IMR-90 (cell line): ENCODE data around the gene OSBP2. TPM values are rescaled to one million over a fixed set of nuclear protein-coding genes. Genes with fewer than 3 reads are reported as not detected.

ENCODE experiments used
- ATAC-seq: fragments of 200-7000 bp; cut with Tn5 transposase; 2 replicates; pipeline ENCODE4 v1.9.1; 2020; ENCODE audit warnings: low read depth, mild to moderate bottlenecking, moderate library complexity
- BruUV-seq: library from RNA; stranded (reverse); fragments of 400-500 nt; replicated peaks from 2 replicates; lab custom pipeline; 2021; lab: Mats Ljungman, UMichigan
- CTCF ChIA-PET: fragments of 300-600 bp; formaldehyde crosslinking; extraction: SDS; loops from one replicate; lab custom pipeline; 2021; ENCODE audit warnings: antibody characterized with exemption; lab: Yijun Ruan, JAX
- POLR2A ChIA-PET: fragments of 300-600 bp; sonication (Branson Sonifier 250); formaldehyde crosslinking; loops from one replicate; lab custom pipeline; 2022; ENCODE audit warnings: antibody characterized with exemption; ENCODE audit not compliant: unreplicated experiment; lab: Charles Lee
- DNase-seq: peaks from one replicate; pipeline ENCODE4 v3.0.0; 2013
- H2AFZ ChIP-seq: replicated peaks from 2 replicates; pipeline ENCODE3; 2013; ENCODE audit warnings: low read length, mild to moderate bottlenecking; ENCODE audit not compliant: poor library complexity
- H2AK5ac ChIP-seq: 2 replicates; pipeline ENCODE4 v1.6.1; 2013; ENCODE audit warnings: low read depth, low read length, inconsistent platforms
- H2AK9ac ChIP-seq: replicated peaks from 2 replicates; pipeline ENCODE3; 2013; ENCODE audit warnings: mild to moderate bottlenecking, low read depth, low read length, moderate library complexity; ENCODE audit not compliant: poor library complexity
- H2BK120ac ChIP-seq: 2 replicates; pipeline ENCODE4 v1.6.1; 2013; ENCODE audit warnings: low read depth, low read length, inconsistent platforms
- H2BK15ac ChIP-seq: 3 replicates; pipeline ENCODE4 v1.6.1; 2013; ENCODE audit warnings: low read depth, low read length, inconsistent platforms
- H2BK20ac ChIP-seq: 2 replicates; pipeline ENCODE4 v1.6.1; 2013; ENCODE audit warnings: low read depth, mild to moderate bottlenecking, inconsistent platforms, low read length, moderate library complexity
- H2BK5ac ChIP-seq: 2 replicates; pipeline ENCODE4 v1.6.1; 2013; ENCODE audit warnings: mild to moderate bottlenecking, low read depth, low read length, inconsistent platforms; ENCODE audit not compliant: poor library complexity, severe bottlenecking
- H3K14ac ChIP-seq: replicated peaks from 2 replicates; pipeline ENCODE4 v1.6.1; 2013; ENCODE audit warnings: low read depth, low read length, inconsistent platforms
- H3K18ac ChIP-seq: 2 replicates; pipeline ENCODE4 v1.6.1; 2013; ENCODE audit warnings: low read depth, low read length, control low read depth
- H3K23ac ChIP-seq: 2 replicates; pipeline ENCODE4 v1.6.1; 2013; ENCODE audit warnings: low read depth, low read length, inconsistent platforms
- H3K27ac ChIP-seq: 2 replicates; pipeline ENCODE4 v1.5.1; 2013; ENCODE audit warnings: mild to moderate bottlenecking, control low read depth, low read length; ENCODE audit not compliant: insufficient read depth
- H3K27me3 ChIP-seq: 2 replicates; pipeline ENCODE4 v1.6.1; 2013; ENCODE audit warnings: low read length; ENCODE audit not compliant: control insufficient read depth, insufficient read depth
- H3K36me3 ChIP-seq: 2 replicates; pipeline ENCODE4 v1.6.1; 2013; ENCODE audit warnings: low read length, mixed read lengths; ENCODE audit not compliant: control insufficient read depth, insufficient read depth
- H3K4ac ChIP-seq: 2 replicates; pipeline ENCODE4 v1.6.1; 2013; ENCODE audit warnings: low read depth, low read length, inconsistent platforms
- H3K4me1 ChIP-seq: 2 replicates; pipeline ENCODE4 v1.6.1; 2013; ENCODE audit warnings: low read length, mixed read lengths; ENCODE audit not compliant: control insufficient read depth, insufficient read depth
- H3K4me2 ChIP-seq: 2 replicates; pipeline ENCODE4 v1.6.1; 2013; ENCODE audit warnings: low read depth, mild to moderate bottlenecking, control low read depth, low read length, moderate library complexity
- H3K4me3 ChIP-seq: 2 replicates; pipeline ENCODE4 v1.5.1; 2013; ENCODE audit warnings: low read depth, mild to moderate bottlenecking, control low read depth, low read length, moderate library complexity; ENCODE audit not compliant: insufficient read depth
- H3K56ac ChIP-seq: 2 replicates; pipeline ENCODE4 v1.6.1; 2013; ENCODE audit warnings: low read length, inconsistent platforms; ENCODE audit not compliant: insufficient read depth; ENCODE audit errors: extremely low read depth
- H3K79me1 ChIP-seq, 2 experiments: 2 replicates each; pipeline ENCODE4 v1.6.1; 2013; ENCODE audit warnings: low read length in 2 of 2, inconsistent platforms in 1 of 2, low read depth in 1 of 2
- H3K9ac ChIP-seq: 2 replicates; pipeline ENCODE4 v1.6.1; 2013; ENCODE audit warnings: low read depth, low read length, control low read depth
- H3K9me1 ChIP-seq: 2 replicates; pipeline ENCODE4 v1.6.1; 2013; ENCODE audit warnings: low read length, inconsistent platforms; ENCODE audit not compliant: insufficient read depth
- H3K9me3 ChIP-seq: 2 replicates; pipeline ENCODE4 v1.6.1; 2013; ENCODE audit warnings: low read length; ENCODE audit not compliant: control insufficient read depth, insufficient read depth
- H4K20me1 ChIP-seq: 2 replicates; pipeline ENCODE4 v1.6.1; 2013; ENCODE audit warnings: low read length, inconsistent platforms; ENCODE audit not compliant: insufficient read depth
- H4K5ac ChIP-seq: 2 replicates; pipeline ENCODE4 v1.6.1; 2013; ENCODE audit warnings: mild to moderate bottlenecking, low read depth, low read length, control low read depth
- H4K8ac ChIP-seq, 2 experiments: 2 replicates each; pipeline ENCODE4 v1.6.1; 2013; ENCODE audit warnings: low read depth in 2 of 2, low read length in 2 of 2, control low read depth in 1 of 2, inconsistent platforms in 1 of 2
- H4K91ac ChIP-seq: 2 replicates; pipeline ENCODE4 v1.6.1; 2013; ENCODE audit warnings: low read depth, low read length, inconsistent platforms; ENCODE audit not compliant: insufficient read depth
- CHD1 ChIP-seq: IDR thresholded peaks from 2 replicates; pipeline ENCODE4 v1.6.1; 2012; ENCODE audit warnings: low read depth, low read length, improper control_type of control experiment
- RFX5 ChIP-seq: IDR thresholded peaks from 2 replicates; pipeline ENCODE4 v1.8.0; 2012; ENCODE audit warnings: low read depth, mild to moderate bottlenecking, low read length, moderate library complexity
- WGBS, 2 experiments: methylation state at CpG; one replicate each; pipeline versions ENCODE4 v1.1.5 to v1.1.7; 2013; ENCODE audit warnings: missing lambda C conversion rate in 2 of 2; ENCODE audit not compliant: insufficient read length in 1 of 2; ENCODE audit errors: extremely low coverage in 2 of 2; 5-methylcytosine and 5-hydroxymethylcytosine counted together
- dilution Hi-C: fragments of 300-500 bp; cut with HindIII; formaldehyde crosslinking; loops from one replicate; pipeline ENCODE4 v1.14.3; 2018; ENCODE audit warnings: low sequenced_read_pairs; ENCODE audit not compliant: unreplicated experiment
- in situ Hi-C: fragments of 300-500 bp; cut with MboI; formaldehyde crosslinking; loops from 3 replicates; pipeline ENCODE4 v1.14.3; 2019; ENCODE audit warnings: low sequenced_read_pairs, inconsistent platforms, mixed read lengths
- intact Hi-C: fragments of 100-400 bp; cut with micrococcal nuclease; formaldehyde crosslinking; loops from 2 replicates; pipeline ENCODE4 v1.10.0; 2022
- polyA plus RNA-seq, 3 experiments: library from polyadenylated mRNA; depleted of rRNA; stranded (reverse); fragments of >200 nt; gene quantifications; 2 replicates each; pipeline ENCODE4 v1.2.3, GENCODE V29; 2012; ENCODE audit warnings: low replicate concordance in 1 of 3
- total RNA-seq: library from RNA; depleted of rRNA; stranded (reverse); fragments of >200 nt; gene quantifications from 2 replicates; pipeline ENCODE4 v1.2.3, GENCODE V29; 2012
- TF ChIP-seq, protein P1 (sequence below): conservative IDR thresholded peaks from 2 replicates; pipeline ENCODE4 v1.5.1; 2012; ENCODE audit warnings: mild to moderate bottlenecking, low read depth, low read length, improper control_type of control experiment

OSBP2 gene
- total and polyA plus RNA-seq, 2 of the 4 experiments (the other 2 are of a cell fraction) = 1.8 to 2.2 TPM

DNA sequence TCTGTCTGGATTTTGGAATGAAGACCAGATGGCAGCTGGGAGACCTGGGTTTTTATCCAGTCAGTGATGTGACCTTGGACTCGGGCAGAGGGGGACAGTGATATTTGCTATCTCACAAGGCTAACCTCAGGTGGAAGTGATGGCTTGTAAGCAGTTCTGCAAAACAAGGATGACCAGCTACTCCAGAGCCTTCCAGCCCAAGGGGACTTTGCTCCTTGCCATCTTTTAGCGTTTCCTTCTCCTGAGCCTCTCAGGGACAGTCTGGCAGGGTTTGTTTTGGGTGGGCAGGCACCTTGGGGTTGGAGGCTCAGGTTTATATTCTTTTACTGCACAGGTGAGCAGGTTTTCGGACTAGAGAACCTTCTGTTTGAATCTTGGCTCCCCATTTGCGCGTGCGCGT is 9.5 kb upstream of the OSBP2 start:
- Histone ChIP-seq H3K27ac (no peak overlapping the region), H3K4me1 (no peaks in the 10 kb centered on the region), H3K9ac (no peak overlapping the region), H3K79me1 (no peaks in the 10 kb centered on the region), H4K20me1 (no peaks in the 10 kb centered on the region), H3K9me1 (no peaks in the 10 kb centered on the region; the same call in 1 of the 2 replicates), H3K14ac (no peak overlapping the region), H2AK9ac (no peak overlapping the region), H3K4me2 (no peak overlapping the region), H3K4ac (no peak overlapping the region), H2BK5ac (no peak overlapping the region), H3K27me3 (peaks cover 8% of the 10 kb centered on the region), H3K23ac (no peak overlapping the region), H2AK5ac (no peak overlapping the region), H2BK120ac (no peak overlapping the region), H3K4me3 (no peak overlapping the region), H3K56ac (no peak overlapping the region), H2BK15ac (no peak overlapping the region), H2AFZ (no peak overlapping the region), H3K9me3 (no peaks in the 10 kb centered on the region), H4K91ac (no peak overlapping the region), H4K8ac (no peak overlapping the region), H4K5ac (no peak overlapping the region), H3K36me3 (no peaks in the 10 kb centered on the region), H3K18ac (no peak overlapping the region), H2BK20ac (no peak overlapping the region)
- in situ Hi-C loops = no loop called here
- CTCF ChIA-PET = interaction anchor here (1.3 kb wide), 1 partner anchor 9 kb away, joined by 3 read pairs; the partner anchor contains the start of gene OSBP2
- TF ChIP-seq CHD1 (no peak), RFX5 (no peak)
- TF ChIP-seq, protein P1, sequence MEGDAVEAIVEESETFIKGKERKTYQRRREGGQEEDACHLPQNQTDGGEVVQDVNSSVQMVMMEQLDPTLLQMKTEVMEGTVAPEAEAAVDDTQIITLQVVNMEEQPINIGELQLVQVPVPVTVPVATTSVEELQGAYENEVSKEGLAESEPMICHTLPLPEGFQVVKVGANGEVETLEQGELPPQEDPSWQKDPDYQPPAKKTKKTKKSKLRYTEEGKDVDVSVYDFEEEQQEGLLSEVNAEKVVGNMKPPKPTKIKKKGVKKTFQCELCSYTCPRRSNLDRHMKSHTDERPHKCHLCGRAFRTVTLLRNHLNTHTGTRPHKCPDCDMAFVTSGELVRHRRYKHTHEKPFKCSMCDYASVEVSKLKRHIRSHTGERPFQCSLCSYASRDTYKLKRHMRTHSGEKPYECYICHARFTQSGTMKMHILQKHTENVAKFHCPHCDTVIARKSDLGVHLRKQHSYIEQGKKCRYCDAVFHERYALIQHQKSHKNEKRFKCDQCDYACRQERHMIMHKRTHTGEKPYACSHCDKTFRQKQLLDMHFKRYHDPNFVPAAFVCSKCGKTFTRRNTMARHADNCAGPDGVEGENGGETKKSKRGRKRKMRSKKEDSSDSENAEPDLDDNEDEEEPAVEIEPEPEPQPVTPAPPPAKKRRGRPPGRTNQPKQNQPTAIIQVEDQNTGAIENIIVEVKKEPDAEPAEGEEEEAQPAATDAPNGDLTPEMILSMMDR = no peak
- no TSS peak for BruUV-seq
- DNase-seq = no peak
- intact Hi-C loops = no loop called here
- POLR2A ChIA-PET = no interaction called here
- no peak for ATAC-seq
- WGBS, 2 experiments = no CpG with 5 or more reads among the region's 7 CpGs
- dilution Hi-C loops = no loop called here
